Retinal pigment epithelial cell (primary cell): ENCODE data around the gene IPO8.

Source experiments
- DNase-seq: peaks from one replicate; pipeline ENCODE4 v3.0.0-alpha.2; 2010; ENCODE audit warnings: low read depth
- H3K4me3 ChIP-seq: 2 replicates; pipeline ENCODE4 v1.5.1; 2011; ENCODE audit warnings: mild to moderate bottlenecking, low read length, control low read depth, moderate library complexity
- CTCF ChIP-seq: conservative IDR thresholded peaks from 2 replicates; pipeline ENCODE4 v1.5.1; 2011; ENCODE audit warnings: low read depth, low read length, control low read depth, inconsistent platforms

Gene IPO8

GRCh38 chr12:30585877-30586276 lies 109.8 kb downstream of the IPO8 start:
- no peak for DNase-seq
- TF ChIP-seq CTCF, result no peak
- H3K4me3 ChIP-seq, result no peak overlapping the region

DNA sequence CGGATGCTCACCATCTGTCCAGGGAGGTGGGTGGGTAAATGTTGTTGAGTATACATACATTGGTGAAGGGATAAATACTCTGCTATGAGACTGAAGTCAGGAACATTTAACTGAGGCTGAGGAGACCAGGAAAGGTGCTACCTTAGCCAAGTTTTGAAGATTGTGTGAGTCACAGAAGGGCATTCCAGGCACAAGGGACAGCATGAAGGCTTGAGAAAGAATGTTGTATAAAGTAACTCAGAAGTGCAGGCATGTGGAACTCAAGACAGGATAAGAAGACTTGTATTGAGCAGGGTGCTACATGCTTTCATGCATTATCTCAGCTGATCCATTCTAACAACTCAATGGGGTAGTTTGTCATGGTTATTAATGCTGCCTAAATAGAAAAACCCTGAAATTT lies 112.7 kb downstream of the IPO8 start:
- TF ChIP-seq CTCF, result no peak
- no peak for DNase-seq
- no peak overlapping the region for H3K4me3 ChIP-seq

DNA sequence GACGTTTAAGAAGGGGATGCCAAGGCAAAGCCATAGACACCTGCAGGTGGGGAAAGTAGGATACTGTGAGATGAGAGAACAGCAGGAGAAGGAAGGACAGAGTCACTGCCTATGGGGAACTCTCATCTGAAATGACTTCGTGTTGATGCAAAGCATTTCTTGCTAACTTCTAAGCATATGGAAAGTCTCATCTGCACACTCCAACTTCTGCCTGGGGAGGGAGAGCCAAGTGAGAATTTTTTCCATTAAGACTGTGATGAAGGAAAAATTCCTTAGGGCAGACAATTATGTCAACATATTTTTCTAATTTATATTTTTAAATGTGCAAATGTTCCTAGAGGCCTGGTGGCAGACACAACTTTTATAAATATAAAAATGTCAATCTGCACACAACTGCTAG lies 115.3 kb downstream of the IPO8 start:
- no peak for DNase-seq
- H3K4me3 ChIP-seq, result no peak overlapping the region
- TF ChIP-seq CTCF, result no peak
